BE2C (cell line): Measurements from ENCODE around the gene ACSL6.

Source experiments
- DNase-seq: peaks from one replicate; pipeline ENCODE4 v3.0.0-alpha.2; 2020
- H3K27me3 ChIP-seq: fragments of 250-450 bp; sonication (Bioruptor Pico); 2 replicates; pipeline ENCODE4 v1.5.1; 2020; ENCODE audit warnings: mild to moderate bottlenecking
- H3K36me3 ChIP-seq: fragments of 250-450 bp; sonication (Bioruptor Pico); 2 replicates; pipeline ENCODE4 v1.5.1; 2020; ENCODE audit warnings: mild to moderate bottlenecking
- H3K4me1 ChIP-seq: fragments of 250-450 bp; sonication (Bioruptor Pico); 2 replicates; pipeline ENCODE4 v1.5.1; 2020
- H3K4me3 ChIP-seq: 2 replicates; pipeline ENCODE4 v1.5.1; 2011; ENCODE audit warnings: low read depth, low read length
- H3K9me3 ChIP-seq: fragments of 250-450 bp; sonication (Bioruptor Pico); 2 replicates; pipeline ENCODE4 v1.5.1; 2020
- CTCF ChIP-seq: IDR thresholded peaks from 2 replicates; pipeline ENCODE4 v1.5.1; 2012; ENCODE audit warnings: mild to moderate bottlenecking, low read depth, low read length

ACSL6 gene

GRCh38 chr5:131979816-131980215, 31.6 kb downstream of the ACSL6 start:
- no peak for DNase-seq

GRCh38 chr5:131977212-131977604, 34.2 kb downstream of the ACSL6 start:
- TF ChIP-seq CTCF, result no peak
- Histone ChIP-seq H3K9me3 (no peaks in the 10 kb centered on the region), H3K4me3 (no peak overlapping the region), H3K4me1 (no peaks in the 10 kb centered on the region), H3K36me3 (no peaks in the 10 kb centered on the region), H3K27me3 (no peaks in the 10 kb centered on the region)
- DNase-seq, result no peak

More at GRCh38 chr5:131979816-131980215, 31.6 kb downstream of the ACSL6 start:
- no peaks in the 10 kb centered on the region for H3K9me3 ChIP-seq
- no peaks in the 10 kb centered on the region for H3K4me1 ChIP-seq
- no peaks in the 10 kb centered on the region for H3K27me3 ChIP-seq
- H3K36me3 ChIP-seq, result no peaks in the 10 kb centered on the region
- no peak overlapping the region for H3K4me3 ChIP-seq
- TF ChIP-seq CTCF, result no peak

- TF ChIP-seq CTCF, result no peak
- Histone ChIP-seq H3K4me3 (no peak overlapping the region), H3K9me3 (no peaks in the 10 kb centered on the region), H3K4me1 (no peaks in the 10 kb centered on the region), H3K36me3 (no peaks in the 10 kb centered on the region), H3K27me3 (no peaks in the 10 kb centered on the region)
- DNase-seq, result no peak
These were observed 34.8 kb downstream of the ACSL6 start for GRCh38 chr5:131976414-131977211.

GRCh38 chr5:131974956-131975726, 36.3 kb downstream of the ACSL6 start:
- Histone ChIP-seq H3K4me3 (no peak overlapping the region), H3K27me3 (no peaks in the 10 kb centered on the region)
- no peak for TF ChIP-seq CTCF

GRCh38 chr5:131974622-131974955, 36.9 kb downstream of the ACSL6 start:
- Histone ChIP-seq H3K9me3 (no peaks in the 10 kb centered on the region), H3K27me3 (no peaks in the 10 kb centered on the region), H3K36me3 (no peaks in the 10 kb centered on the region), H3K4me3 (no peak overlapping the region), H3K4me1 (no peaks in the 10 kb centered on the region)
- TF ChIP-seq CTCF, result no peak
- no peak for DNase-seq

More at GRCh38 chr5:131974956-131975726, 36.3 kb downstream of the ACSL6 start:
- no peaks in the 10 kb centered on the region for H3K36me3 ChIP-seq
- H3K9me3 ChIP-seq, result no peaks in the 10 kb centered on the region
- DNase-seq, result no peak
- H3K4me1 ChIP-seq, result no peaks in the 10 kb centered on the region

- TF ChIP-seq CTCF, result no peak
- DNase-seq, result no peak
- Histone ChIP-seq H3K4me1 (no peaks in the 10 kb centered on the region), H3K36me3 (no peaks in the 10 kb centered on the region), H3K4me3 (no peak overlapping the region), H3K27me3 (no peaks in the 10 kb centered on the region), H3K9me3 (no peaks in the 10 kb centered on the region)
These were observed 37.4 kb downstream of the ACSL6 start for GRCh38 chr5:131974016-131974415.
